WTC11 (cell line): ENCODE data around the gene PKP1. TPM values are rescaled to one million over a fixed set of nuclear protein-coding genes. Genes with fewer than 3 reads are reported as not detected.

Experiments used
- ATAC-seq: fragments of 200-7000 bp; cut with Tn5 transposase; 2 replicates; pipeline ENCODE4 v1.10.0; 2021; ENCODE audit warnings: mild to moderate bottlenecking, moderate library complexity
- CTCF ChIA-PET: fragments of 300-600 bp; sonication (Branson Sonifier 250); formaldehyde crosslinking; loops from one replicate; lab custom pipeline; 2021; ENCODE audit warnings: antibody characterized with exemption; lab: Charles Lee
- POLR2A ChIA-PET: fragments of 350-600 bp; sonication (Branson Sonifier 250); formaldehyde crosslinking; loops from one replicate; lab custom pipeline; 2021; ENCODE audit warnings: antibody characterized with exemption; lab: Charles Lee
- DNase-seq: peaks from one replicate; pipeline ENCODE4 v3.0.0; 2021; ENCODE audit warnings: low spot score
- H3K27ac Mint-ChIP-seq: 2 replicates; pipeline ENCODE4 v1.8.0; 2021; ENCODE audit warnings: mixed read lengths
- H3K27me3 Mint-ChIP-seq: 2 replicates; pipeline ENCODE4 v1.8.0; 2021; ENCODE audit warnings: low read depth, mild to moderate bottlenecking, moderate library complexity, mixed read lengths
- H3K36me3 Mint-ChIP-seq: 2 replicates; pipeline ENCODE4 v1.8.0; 2021; ENCODE audit warnings: mixed read lengths
- H3K4me1 Mint-ChIP-seq: 2 replicates; pipeline ENCODE4 v1.8.0; 2022; ENCODE audit warnings: mixed read lengths
- H3K4me3 Mint-ChIP-seq: 2 replicates; pipeline ENCODE4 v1.8.0; 2021; ENCODE audit warnings: mild to moderate bottlenecking, moderate library complexity, mixed read lengths
- H3K9me3 Mint-ChIP-seq: 2 replicates; pipeline ENCODE4 v1.8.0; 2021; ENCODE audit warnings: mixed read lengths
- E2F4 ChIP-seq: sonication (generic); formaldehyde crosslinking; IDR thresholded peaks from 2 replicates; pipeline ENCODE4 v1.8.1; 2022; ENCODE audit warnings: low read depth, mild to moderate bottlenecking, moderate library complexity, missing genetic modification reagents, borderline replicate concordance
- FOXJ3 ChIP-seq: sonication (generic); formaldehyde crosslinking; IDR thresholded peaks from 2 replicates; pipeline ENCODE4 v1.9.0; 2021; ENCODE audit warnings: missing genetic modification reagents, mild to moderate bottlenecking, borderline replicate concordance
- FOXK1 ChIP-seq: sonication (generic); formaldehyde crosslinking; IDR thresholded peaks from 2 replicates; pipeline ENCODE4 v1.8.0; 2022; ENCODE audit warnings: mild to moderate bottlenecking, moderate library complexity, missing genetic modification reagents
- GTF2I ChIP-seq: fragments of 250-450 bp; sonication (Bioruptor Pico); conservative IDR thresholded peaks from 2 replicates; pipeline ENCODE4 v1.4.0; 2021; ENCODE audit warnings: mild to moderate bottlenecking
- JUN ChIP-seq: sonication (generic); formaldehyde crosslinking; IDR thresholded peaks from 2 replicates; pipeline ENCODE4 v1.8.0; 2023; ENCODE audit warnings: mild to moderate bottlenecking, missing genetic modification reagents
- NFYB ChIP-seq: sonication (generic); formaldehyde crosslinking; conservative IDR thresholded peaks from 2 replicates; pipeline ENCODE4 v1.8.0; 2022; ENCODE audit warnings: low read depth, missing genetic modification reagents
- OVOL2 ChIP-seq: fragments of 250-450 bp; sonication (Bioruptor Pico); IDR thresholded peaks from 2 replicates; pipeline ENCODE4 v1.9.0; 2021; ENCODE audit warnings: mild to moderate bottlenecking, borderline replicate concordance
- PRRX2 ChIP-seq: fragments of 250-450 bp; sonication (Bioruptor Pico); IDR thresholded peaks from 2 replicates; pipeline ENCODE4 v1.8.0; 2021; ENCODE audit warnings: mild to moderate bottlenecking
- SOX15 ChIP-seq: fragments of 250-450 bp; sonication (Bioruptor Pico); IDR thresholded peaks from 2 replicates; pipeline ENCODE4 v1.9.0; 2021; ENCODE audit warnings: mild to moderate bottlenecking
- ZNF121 ChIP-seq: sonication (generic); formaldehyde crosslinking; IDR thresholded peaks from 2 replicates; pipeline ENCODE4 v1.8.0; 2023; ENCODE audit warnings: missing genetic modification reagents
- ZNF138 ChIP-seq: sonication (generic); formaldehyde crosslinking; conservative IDR thresholded peaks from 2 replicates; pipeline ENCODE4 v1.8.1; 2022; ENCODE audit warnings: mild to moderate bottlenecking, moderate library complexity, missing genetic modification reagents
- ZNF263 ChIP-seq: sonication (generic); formaldehyde crosslinking; IDR thresholded peaks from 2 replicates; pipeline ENCODE4 v1.8.1; 2022; ENCODE audit warnings: low read depth, mild to moderate bottlenecking, moderate library complexity, missing genetic modification reagents
- total RNA-seq: library from RNA; stranded (reverse); gene quantifications from 3 replicates; pipeline ENCODE4 v1.2.3, GENCODE V29; 2021
- TF ChIP-seq, protein P1 (sequence below): sonication (generic); formaldehyde crosslinking; IDR thresholded peaks from 2 replicates; pipeline ENCODE4 v1.8.1; 2022; ENCODE audit warnings: missing genetic modification reagents, borderline replicate concordance
- TF ChIP-seq, protein P2 (sequence below): sonication (generic); formaldehyde crosslinking; IDR thresholded peaks from 2 replicates; pipeline ENCODE4 v1.8.0; 2022; ENCODE audit warnings: mild to moderate bottlenecking, missing genetic modification reagents
- TF ChIP-seq, protein P3 (sequence below): sonication (generic); formaldehyde crosslinking; IDR thresholded peaks from 2 replicates; pipeline ENCODE4 v1.8.1; 2023; ENCODE audit warnings: mild to moderate bottlenecking, missing genetic modification reagents, borderline replicate concordance
- TF ChIP-seq, protein P4 (sequence below): sonication (generic); formaldehyde crosslinking; IDR thresholded peaks from 2 replicates; pipeline ENCODE4 v1.8.0; 2023; ENCODE audit warnings: mild to moderate bottlenecking, missing genetic modification reagents

Gene PKP1
- total RNA-seq, 1 experiment from 2014 or later: 0.24 TPM

DNA sequence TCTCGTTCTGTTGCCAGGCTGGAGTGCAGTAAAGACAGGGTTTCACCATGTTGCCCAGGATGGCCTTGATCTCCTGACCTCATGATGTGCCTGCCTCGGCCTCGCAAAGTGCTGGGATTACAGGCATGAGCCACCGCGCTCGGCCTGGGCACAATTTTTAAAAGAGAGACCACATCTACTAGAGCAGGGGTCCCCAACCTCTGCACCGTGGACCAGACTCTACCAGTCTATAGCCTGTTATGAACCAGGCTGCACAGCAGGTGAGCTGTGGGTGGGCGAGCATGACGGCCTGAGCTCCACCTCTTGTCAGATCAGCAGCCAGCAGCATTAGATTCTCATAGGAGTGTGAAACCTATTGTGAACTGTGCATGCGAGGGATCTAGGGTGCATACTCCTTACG lies 73.4 kb downstream of the PKP1 start:
- ChIA-PET POLR2A (no interaction called here), CTCF (interaction anchor here (1.5 to 7.5 kb wide), 4 partner anchors 10 to 238 kb away, joined by 3 to 175 read pairs (median 6); no protein-coding TSS in a partner anchor)
- Mint-ChIP-seq H3K4me3 (no peak overlapping the region), H3K9me3 (no peaks in the 10 kb centered on the region), H3K27me3 (no peaks in the 10 kb centered on the region; the same call in 1 of the 2 replicates), H3K27ac (no peak overlapping the region), H3K4me1 (peaks cover 16% of the 10 kb centered on the region)
- ATAC-seq (no peak), DNase-seq (no peak)
- TF ChIP-seq OVOL2 (CRISPR knock-in tag) (no peak), SOX15 (no peak), FOXK1 (no peak)
- TF ChIP-seq, protein P1, sequence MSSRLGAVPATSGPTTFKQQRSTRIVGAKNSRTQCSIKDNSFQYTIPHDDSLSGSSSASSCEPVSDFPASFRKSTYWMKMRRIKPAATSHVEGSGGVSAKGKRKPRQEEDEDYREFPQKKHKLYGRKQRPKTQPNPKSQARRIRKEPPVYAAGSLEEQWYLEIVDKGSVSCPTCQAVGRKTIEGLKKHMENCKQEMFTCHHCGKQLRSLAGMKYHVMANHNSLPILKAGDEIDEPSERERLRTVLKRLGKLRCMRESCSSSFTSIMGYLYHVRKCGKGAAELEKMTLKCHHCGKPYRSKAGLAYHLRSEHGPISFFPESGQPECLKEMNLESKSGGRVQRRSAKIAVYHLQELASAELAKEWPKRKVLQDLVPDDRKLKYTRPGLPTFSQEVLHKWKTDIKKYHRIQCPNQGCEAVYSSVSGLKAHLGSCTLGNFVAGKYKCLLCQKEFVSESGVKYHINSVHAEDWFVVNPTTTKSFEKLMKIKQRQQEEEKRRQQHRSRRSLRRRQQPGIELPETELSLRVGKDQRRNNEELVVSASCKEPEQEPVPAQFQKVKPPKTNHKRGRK (CRISPR knock-in tag): no peak
- TF ChIP-seq, protein P2, sequence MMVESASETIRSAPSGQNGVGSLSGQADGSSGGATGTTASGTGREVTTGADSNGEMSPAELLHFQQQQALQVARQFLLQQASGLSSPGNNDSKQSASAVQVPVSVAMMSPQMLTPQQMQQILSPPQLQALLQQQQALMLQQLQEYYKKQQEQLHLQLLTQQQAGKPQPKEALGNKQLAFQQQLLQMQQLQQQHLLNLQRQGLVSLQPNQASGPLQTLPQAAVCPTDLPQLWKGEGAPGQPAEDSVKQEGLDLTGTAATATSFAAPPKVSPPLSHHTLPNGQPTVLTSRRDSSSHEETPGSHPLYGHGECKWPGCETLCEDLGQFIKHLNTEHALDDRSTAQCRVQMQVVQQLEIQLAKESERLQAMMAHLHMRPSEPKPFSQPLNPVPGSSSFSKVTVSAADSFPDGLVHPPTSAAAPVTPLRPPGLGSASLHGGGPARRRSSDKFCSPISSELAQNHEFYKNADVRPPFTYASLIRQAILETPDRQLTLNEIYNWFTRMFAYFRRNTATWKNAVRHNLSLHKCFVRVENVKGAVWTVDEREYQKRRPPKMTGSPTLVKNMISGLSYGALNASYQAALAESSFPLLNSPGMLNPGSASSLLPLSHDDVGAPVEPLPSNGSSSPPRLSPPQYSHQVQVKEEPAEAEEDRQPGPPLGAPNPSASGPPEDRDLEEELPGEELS (CRISPR knock-in tag): no peak
- TF ChIP-seq, all 79 proteins: peak for 0
- H3K36me3 Mint-ChIP-seq: no peaks in the 10 kb centered on the region

DNA sequence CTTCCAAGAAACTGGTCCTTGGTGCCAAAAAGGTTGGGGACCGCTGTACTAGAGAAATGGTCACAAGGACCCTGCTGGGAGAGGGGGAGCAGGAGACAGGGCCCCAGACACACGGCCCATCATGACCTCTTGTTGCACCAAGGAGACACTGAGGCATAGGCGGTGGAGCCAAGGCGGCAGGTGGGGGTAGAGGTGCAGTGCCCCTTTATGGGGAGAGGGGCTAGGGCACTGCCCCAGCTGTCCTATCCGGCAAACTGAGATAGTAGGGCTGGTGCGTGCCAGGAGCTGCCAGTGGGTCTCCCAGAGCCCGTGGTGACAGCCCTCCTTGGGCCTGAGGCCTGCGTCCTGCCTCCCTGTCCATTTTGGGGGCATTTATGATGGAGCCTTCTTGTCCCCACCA lies 73.9 kb downstream of the PKP1 start:
- TF ChIP-seq E2F4 (CRISPR knock-in tag): no peak
- no peak for TF ChIP-seq JUN (CRISPR knock-in tag)
- TF ChIP-seq FOXJ3 (CRISPR knock-in tag): no peak
- no peak for TF ChIP-seq NFYB (CRISPR knock-in tag)
- no peak for TF ChIP-seq GTF2I
- TF ChIP-seq, protein P3, sequence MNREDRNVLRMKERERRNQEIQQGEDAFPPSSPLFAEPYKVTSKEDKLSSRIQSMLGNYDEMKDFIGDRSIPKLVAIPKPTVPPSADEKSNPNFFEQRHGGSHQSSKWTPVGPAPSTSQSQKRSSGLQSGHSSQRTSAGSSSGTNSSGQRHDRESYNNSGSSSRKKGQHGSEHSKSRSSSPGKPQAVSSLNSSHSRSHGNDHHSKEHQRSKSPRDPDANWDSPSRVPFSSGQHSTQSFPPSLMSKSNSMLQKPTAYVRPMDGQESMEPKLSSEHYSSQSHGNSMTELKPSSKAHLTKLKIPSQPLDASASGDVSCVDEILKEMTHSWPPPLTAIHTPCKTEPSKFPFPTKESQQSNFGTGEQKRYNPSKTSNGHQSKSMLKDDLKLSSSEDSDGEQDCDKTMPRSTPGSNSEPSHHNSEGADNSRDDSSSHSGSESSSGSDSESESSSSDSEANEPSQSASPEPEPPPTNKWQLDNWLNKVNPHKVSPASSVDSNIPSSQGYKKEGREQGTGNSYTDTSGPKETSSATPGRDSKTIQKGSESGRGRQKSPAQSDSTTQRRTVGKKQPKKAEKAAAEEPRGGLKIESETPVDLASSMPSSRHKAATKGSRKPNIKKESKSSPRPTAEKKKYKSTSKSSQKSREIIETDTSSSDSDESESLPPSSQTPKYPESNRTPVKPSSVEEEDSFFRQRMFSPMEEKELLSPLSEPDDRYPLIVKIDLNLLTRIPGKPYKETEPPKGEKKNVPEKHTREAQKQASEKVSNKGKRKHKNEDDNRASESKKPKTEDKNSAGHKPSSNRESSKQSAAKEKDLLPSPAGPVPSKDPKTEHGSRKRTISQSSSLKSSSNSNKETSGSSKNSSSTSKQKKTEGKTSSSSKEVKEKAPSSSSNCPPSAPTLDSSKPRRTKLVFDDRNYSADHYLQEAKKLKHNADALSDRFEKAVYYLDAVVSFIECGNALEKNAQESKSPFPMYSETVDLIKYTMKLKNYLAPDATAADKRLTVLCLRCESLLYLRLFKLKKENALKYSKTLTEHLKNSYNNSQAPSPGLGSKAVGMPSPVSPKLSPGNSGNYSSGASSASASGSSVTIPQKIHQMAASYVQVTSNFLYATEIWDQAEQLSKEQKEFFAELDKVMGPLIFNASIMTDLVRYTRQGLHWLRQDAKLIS (CRISPR knock-in tag): no peak
- TF ChIP-seq PRRX2 (CRISPR knock-in tag): no peak
- no peak for TF ChIP-seq ZNF138 (CRISPR knock-in tag)
- no peak for TF ChIP-seq ZNF263 (CRISPR knock-in tag)
- no peak for TF ChIP-seq ZNF121 (CRISPR knock-in tag)
- TF ChIP-seq, protein P4, sequence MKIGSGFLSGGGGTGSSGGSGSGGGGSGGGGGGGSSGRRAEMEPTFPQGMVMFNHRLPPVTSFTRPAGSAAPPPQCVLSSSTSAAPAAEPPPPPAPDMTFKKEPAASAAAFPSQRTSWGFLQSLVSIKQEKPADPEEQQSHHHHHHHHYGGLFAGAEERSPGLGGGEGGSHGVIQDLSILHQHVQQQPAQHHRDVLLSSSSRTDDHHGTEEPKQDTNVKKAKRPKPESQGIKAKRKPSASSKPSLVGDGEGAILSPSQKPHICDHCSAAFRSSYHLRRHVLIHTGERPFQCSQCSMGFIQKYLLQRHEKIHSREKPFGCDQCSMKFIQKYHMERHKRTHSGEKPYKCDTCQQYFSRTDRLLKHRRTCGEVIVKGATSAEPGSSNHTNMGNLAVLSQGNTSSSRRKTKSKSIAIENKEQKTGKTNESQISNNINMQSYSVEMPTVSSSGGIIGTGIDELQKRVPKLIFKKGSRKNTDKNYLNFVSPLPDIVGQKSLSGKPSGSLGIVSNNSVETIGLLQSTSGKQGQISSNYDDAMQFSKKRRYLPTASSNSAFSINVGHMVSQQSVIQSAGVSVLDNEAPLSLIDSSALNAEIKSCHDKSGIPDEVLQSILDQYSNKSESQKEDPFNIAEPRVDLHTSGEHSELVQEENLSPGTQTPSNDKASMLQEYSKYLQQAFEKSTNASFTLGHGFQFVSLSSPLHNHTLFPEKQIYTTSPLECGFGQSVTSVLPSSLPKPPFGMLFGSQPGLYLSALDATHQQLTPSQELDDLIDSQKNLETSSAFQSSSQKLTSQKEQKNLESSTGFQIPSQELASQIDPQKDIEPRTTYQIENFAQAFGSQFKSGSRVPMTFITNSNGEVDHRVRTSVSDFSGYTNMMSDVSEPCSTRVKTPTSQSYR (CRISPR knock-in tag): no peak
- TF ChIP-seq, all 79 proteins: peak for 0
- Mint-ChIP-seq H3K27ac (no peak overlapping the region), H3K4me1 (peaks cover 21% of the 10 kb centered on the region), H3K27me3 (no peaks in the 10 kb centered on the region; the same call in 1 of the 2 replicates), H3K36me3 (no peaks in the 10 kb centered on the region), H3K9me3 (no peaks in the 10 kb centered on the region), H3K4me3 (no peak overlapping the region)
- DNase-seq (no peak), ATAC-seq (no peak)
- ChIA-PET CTCF (interaction anchor here (1.0 to 7.5 kb wide), 5 partner anchors 10 to 238 kb away, joined by 3 to 175 read pairs (median 6); no protein-coding TSS in a partner anchor), POLR2A (no interaction called here)
